Breast epithelium (tissue), 3 donors: ENCODE measurements around the gene UST.

Experiments used
- POLR2A ChIP-seq: fragments of 450-650 bp; IDR thresholded peaks from one replicate; pipeline ENCODE4 v1.6.1; 2016; ENCODE audit warnings: antibody characterized with exemption, mild to moderate bottlenecking, moderate library complexity
- POLR2AphosphoS5 ChIP-seq, 3 donors: sonication (generic); formaldehyde crosslinking; IDR thresholded peaks; one replicate each; pipeline ENCODE4 v1.6.1; 2017; ENCODE audit warnings: antibody characterized with exemption in 3 of 3
- TF ChIP-seq, protein P1 (sequence below), 3 donors: fragments of 450-650 bp; IDR thresholded peaks; one replicate each; pipeline ENCODE4 v1.5.1; 2016 to 2017; ENCODE audit warnings: antibody characterized with exemption in 3 of 3, mild to moderate bottlenecking in 3 of 3, moderate library complexity in 3 of 3

DNA sequence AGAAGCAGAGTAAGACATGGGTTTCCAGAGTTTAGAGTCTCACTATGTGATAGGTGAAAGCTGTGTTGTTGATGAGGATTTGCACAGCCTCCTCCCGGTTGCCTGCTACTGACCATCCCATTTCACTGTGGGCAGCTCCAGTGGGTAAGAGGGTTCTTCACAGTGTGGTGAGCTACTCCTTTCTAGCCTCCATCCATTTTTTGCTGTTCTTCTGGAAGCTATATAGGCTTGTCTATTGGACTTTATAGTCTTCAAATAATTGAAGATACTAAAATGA lies 13.4 kb downstream of the UST start:
- TF ChIP-seq POLR2A (no peak), POLR2AphosphoS5 (IDR thresholded peaks at IDR 0.05) (no peak)
- TF ChIP-seq, protein P1, sequence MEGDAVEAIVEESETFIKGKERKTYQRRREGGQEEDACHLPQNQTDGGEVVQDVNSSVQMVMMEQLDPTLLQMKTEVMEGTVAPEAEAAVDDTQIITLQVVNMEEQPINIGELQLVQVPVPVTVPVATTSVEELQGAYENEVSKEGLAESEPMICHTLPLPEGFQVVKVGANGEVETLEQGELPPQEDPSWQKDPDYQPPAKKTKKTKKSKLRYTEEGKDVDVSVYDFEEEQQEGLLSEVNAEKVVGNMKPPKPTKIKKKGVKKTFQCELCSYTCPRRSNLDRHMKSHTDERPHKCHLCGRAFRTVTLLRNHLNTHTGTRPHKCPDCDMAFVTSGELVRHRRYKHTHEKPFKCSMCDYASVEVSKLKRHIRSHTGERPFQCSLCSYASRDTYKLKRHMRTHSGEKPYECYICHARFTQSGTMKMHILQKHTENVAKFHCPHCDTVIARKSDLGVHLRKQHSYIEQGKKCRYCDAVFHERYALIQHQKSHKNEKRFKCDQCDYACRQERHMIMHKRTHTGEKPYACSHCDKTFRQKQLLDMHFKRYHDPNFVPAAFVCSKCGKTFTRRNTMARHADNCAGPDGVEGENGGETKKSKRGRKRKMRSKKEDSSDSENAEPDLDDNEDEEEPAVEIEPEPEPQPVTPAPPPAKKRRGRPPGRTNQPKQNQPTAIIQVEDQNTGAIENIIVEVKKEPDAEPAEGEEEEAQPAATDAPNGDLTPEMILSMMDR (IDR thresholded peaks at IDR 0.05) = no peak
